Ascending aorta (tissue), 2 donors: ENCODE measurements around the gene FAM118B. TPM values are rescaled to one million over a fixed set of nuclear protein-coding genes. Genes with fewer than 3 reads are reported as not detected.

ENCODE experiments used
- DNase-seq, 2 donors: peaks; one replicate each; pipeline ENCODE4 v3.0.0-alpha.2; 2019; ENCODE audit warnings: low spot score in 2 of 2
- H3K27ac ChIP-seq, 2 donors: fragments of 200-600 bp; sonication (generic); one replicate each; pipeline ENCODE4 v1.5.1; 2016 to 2017; ENCODE audit warnings: mild to moderate bottlenecking in 1 of 2
- H3K27me3 ChIP-seq: fragments of 200-600 bp; sonication (generic); one replicate; pipeline ENCODE4 v1.5.1; 2017
- H3K36me3 ChIP-seq, 2 donors: fragments of 200-600 bp; sonication (generic); one replicate each; pipeline ENCODE4 v1.5.1; 2016
- H3K4me1 ChIP-seq, 2 donors: fragments of 200-600 bp; sonication (generic); one replicate each; pipeline ENCODE4 v1.5.1; 2016 to 2017; ENCODE audit warnings: mild to moderate bottlenecking in 1 of 2
- H3K4me3 ChIP-seq, 2 donors: fragments of 200-600 bp; sonication (generic); one replicate each; pipeline ENCODE4 v1.5.1; 2016 to 2017; ENCODE audit warnings: mild to moderate bottlenecking in 1 of 2
- H3K9me3 ChIP-seq, 2 donors: fragments of 200-600 bp; sonication (generic); one replicate each; pipeline ENCODE4 v1.5.1; 2016
- intact Hi-C: fragments of 100-400 bp; cut with DNase I; formaldehyde crosslinking; loops from one replicate; pipeline ENCODE4 v1.15.1; 2023
- total RNA-seq: library from RNA; depleted of rRNA; stranded (reverse); fragments of >200 nt; gene quantifications from one replicate; pipeline ENCODE4 v1.1.0, GENCODE V29; 2016
- TF ChIP-seq, protein P1 (sequence below), 3 experiments: fragments of 200-600 bp in 2 of 3; fragments of 450-650 bp in 1 of 3; sonication (generic) in 2 of 3; IDR thresholded peaks; one replicate each; pipeline ENCODE4 v1.5.1; 2016 to 2019; ENCODE audit warnings: antibody characterized with exemption in 3 of 3, mild to moderate bottlenecking in 1 of 3, moderate library complexity in 1 of 3

FAM118B gene
- total RNA-seq, 1 donor from 2014 or later = 14.0 TPM

DNA sequence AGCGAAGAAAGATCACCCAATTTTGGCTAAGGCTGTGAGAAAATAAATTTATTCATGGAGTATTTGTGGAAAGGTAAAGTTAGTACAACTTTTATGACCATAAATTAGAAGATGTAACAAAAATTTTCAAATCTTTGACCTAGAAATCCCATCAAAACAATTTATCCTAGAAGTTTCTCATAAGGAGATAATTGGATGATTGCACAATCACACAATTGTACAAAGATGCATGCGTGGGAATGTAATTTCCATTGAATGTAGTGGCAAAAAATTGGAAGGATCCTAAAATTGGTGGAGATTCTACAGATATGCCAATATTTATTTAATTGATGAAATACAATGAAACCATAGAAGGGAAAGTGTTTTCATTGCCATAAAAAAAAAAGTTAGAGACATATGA lies 45.6 kb downstream of the FAM118B start:
- Histone ChIP-seq H3K4me1 (no peaks in the 10 kb centered on the region), H3K9me3 (no peaks in the 10 kb centered on the region), H3K4me3 (no peak overlapping the region), H3K27ac (no peak overlapping the region), H3K27me3 (no peaks in the 10 kb centered on the region), H3K36me3 (peaks cover 5 to 23% of the 10 kb centered on the region in 2 donors)
- no peak for DNase-seq
- intact Hi-C loops = no loop called here
- TF ChIP-seq, protein P1, sequence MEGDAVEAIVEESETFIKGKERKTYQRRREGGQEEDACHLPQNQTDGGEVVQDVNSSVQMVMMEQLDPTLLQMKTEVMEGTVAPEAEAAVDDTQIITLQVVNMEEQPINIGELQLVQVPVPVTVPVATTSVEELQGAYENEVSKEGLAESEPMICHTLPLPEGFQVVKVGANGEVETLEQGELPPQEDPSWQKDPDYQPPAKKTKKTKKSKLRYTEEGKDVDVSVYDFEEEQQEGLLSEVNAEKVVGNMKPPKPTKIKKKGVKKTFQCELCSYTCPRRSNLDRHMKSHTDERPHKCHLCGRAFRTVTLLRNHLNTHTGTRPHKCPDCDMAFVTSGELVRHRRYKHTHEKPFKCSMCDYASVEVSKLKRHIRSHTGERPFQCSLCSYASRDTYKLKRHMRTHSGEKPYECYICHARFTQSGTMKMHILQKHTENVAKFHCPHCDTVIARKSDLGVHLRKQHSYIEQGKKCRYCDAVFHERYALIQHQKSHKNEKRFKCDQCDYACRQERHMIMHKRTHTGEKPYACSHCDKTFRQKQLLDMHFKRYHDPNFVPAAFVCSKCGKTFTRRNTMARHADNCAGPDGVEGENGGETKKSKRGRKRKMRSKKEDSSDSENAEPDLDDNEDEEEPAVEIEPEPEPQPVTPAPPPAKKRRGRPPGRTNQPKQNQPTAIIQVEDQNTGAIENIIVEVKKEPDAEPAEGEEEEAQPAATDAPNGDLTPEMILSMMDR (IDR thresholded peaks at IDR 0.05) = no peak

DNA sequence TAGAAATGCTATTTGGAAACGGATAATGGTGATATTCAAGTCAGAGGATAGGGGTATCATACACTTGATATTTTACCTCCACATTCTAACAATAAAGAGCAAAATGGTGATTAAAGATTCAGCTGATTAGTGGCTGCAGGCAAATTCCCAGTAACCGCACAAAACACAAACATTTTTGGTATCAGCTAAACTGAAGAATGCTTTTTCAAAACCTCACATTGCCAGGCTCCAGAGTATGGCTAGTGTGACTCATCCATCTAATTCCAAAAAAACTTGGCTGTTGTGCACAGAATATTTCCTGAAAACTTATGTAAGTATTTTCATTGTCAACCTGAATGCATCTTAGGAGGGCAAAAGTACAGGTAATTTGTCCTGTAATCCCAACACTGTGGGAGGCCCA lies 46.2 kb downstream of the FAM118B start:
- no peak overlapping the region for H3K27ac ChIP-seq
- no peaks in the 10 kb centered on the region for H3K27me3 ChIP-seq
- intact Hi-C loops = no loop called here
- DNase-seq = no peak
- H3K36me3 ChIP-seq = peaks cover 9 to 30% of the 10 kb centered on the region in 2 donors
- no peaks in the 10 kb centered on the region for H3K9me3 ChIP-seq
- H3K4me1 ChIP-seq = no peaks in the 10 kb centered on the region
- TF ChIP-seq, protein P1 (IDR thresholded peaks at IDR 0.05) = no peak
- H3K4me3 ChIP-seq = no peak overlapping the region

DNA sequence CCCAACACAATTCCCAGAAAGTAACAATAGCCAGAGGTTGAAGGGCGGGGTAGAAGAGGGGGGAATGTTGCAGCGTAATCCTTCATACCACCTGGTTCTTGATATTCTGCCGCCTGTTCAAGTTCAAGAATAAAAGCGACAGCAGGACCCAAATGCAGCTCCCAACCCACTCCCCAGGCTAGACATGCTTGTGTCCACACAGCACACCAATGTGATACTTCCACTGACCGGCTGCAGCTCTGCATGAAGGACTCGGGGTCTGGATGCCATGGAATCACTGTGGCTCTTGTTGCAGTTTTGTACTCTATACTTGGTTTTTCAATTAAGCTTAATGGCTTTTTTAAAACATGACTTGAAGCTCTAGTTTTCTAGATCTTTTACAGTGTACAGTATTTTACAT lies 50.6 kb downstream of the FAM118B start:
- H3K4me3 ChIP-seq = no peak overlapping the region
- no peaks in the 10 kb centered on the region for H3K4me1 ChIP-seq
- no peaks in the 10 kb centered on the region for H3K9me3 ChIP-seq
- no peak overlapping the region for H3K27ac ChIP-seq
- TF ChIP-seq, protein P1 (IDR thresholded peaks at IDR 0.05) = no peak
- intact Hi-C loops = loop anchor here (10.0 kb wide), 1 partner anchor 637 kb away; the partner anchor contains the start of gene CHEK1
- H3K27me3 ChIP-seq = no peaks in the 10 kb centered on the region
- H3K36me3 ChIP-seq = peaks cover 48 to 60% of the 10 kb centered on the region in 2 donors
- DNase-seq = no peak

GRCh38 chr11:126263489-126263888 lies 51.9 kb downstream of the FAM118B start:
- Histone ChIP-seq H3K4me1 (peaks cover 0 to 7% of the 10 kb centered on the region in 2 donors), H3K27ac (no peak overlapping the region), H3K27me3 (no peaks in the 10 kb centered on the region), H3K4me3 (no peak overlapping the region), H3K36me3 (peaks cover 49 to 59% of the 10 kb centered on the region in 2 donors), H3K9me3 (no peaks in the 10 kb centered on the region)
- intact Hi-C loops = loop anchor here (10.0 kb wide), 1 partner anchor 639 kb away; the partner anchor contains the start of gene CHEK1
- DNase-seq = no peak
- TF ChIP-seq, protein P1 (IDR thresholded peaks at IDR 0.05) = no peak

DNA sequence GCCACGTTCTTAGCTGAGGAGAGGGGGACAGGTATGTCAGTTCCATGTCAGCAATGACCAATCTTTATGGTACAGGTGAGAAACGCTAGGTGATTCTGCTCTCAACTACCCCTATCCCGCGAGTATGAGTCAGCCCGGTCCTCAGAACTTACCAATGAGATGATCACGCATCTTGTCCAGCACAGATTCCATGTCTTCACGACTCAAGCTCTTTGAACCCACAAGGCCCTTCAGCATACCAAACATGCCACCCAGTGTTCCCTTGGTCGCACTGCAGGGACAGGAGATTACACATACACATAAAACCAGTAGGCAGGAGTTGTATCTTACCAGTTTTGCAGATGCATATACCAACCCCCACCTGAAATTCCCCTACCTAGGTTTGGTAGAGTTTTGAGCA lies 54.2 kb downstream of the FAM118B start:
- peaks cover 49 to 59% of the 10 kb centered on the region in 2 donors for H3K36me3 ChIP-seq
- no peak overlapping the region for H3K4me3 ChIP-seq
- TF ChIP-seq, protein P1 (IDR thresholded peaks at IDR 0.05) = no peak
- DNase-seq = no peak
- intact Hi-C loops = loop anchor here (5.0 to 10.0 kb wide), 4 partner anchors 91 to 1154 kb away; partner anchors contain the start of genes CHEK1, HYLS1, ST3GAL4 and TMEM218
- no peaks in the 10 kb centered on the region for H3K9me3 ChIP-seq
- H3K27ac ChIP-seq = no peak overlapping the region
- H3K27me3 ChIP-seq = no peaks in the 10 kb centered on the region
- H3K4me1 ChIP-seq = peaks cover 0 to 13% of the 10 kb centered on the region in 2 donors
